K562 (cell line): ENCODE results near the gene DRP2. TPM values are rescaled to one million over a fixed set of nuclear protein-coding genes. Genes with fewer than 3 reads are reported as not detected.

ENCODE experiments used
- ATAC-seq: fragments of 200-7000 bp; cut with Tn5 transposase; 3 replicates; pipeline ENCODE4 v1.9.1; 2020; ENCODE audit warnings: moderate library complexity
- BruUV-seq: library from RNA; stranded (reverse); fragments of 400-500 nt; replicated peaks from 2 replicates; lab custom pipeline; 2021; lab: Mats Ljungman, UMichigan
- CTCF ChIA-PET: fragments of 300-600 bp; formaldehyde crosslinking; extraction: SDS; loops from one replicate; lab custom pipeline; 2021; ENCODE audit warnings: low intra/inter-chr PET ratio; lab: Yijun Ruan, JAX
- POLR2A ChIA-PET: fragments of 300-600, 350-650 bp; sonication (Branson Sonifier 250); formaldehyde crosslinking; extraction: SDS; loops from one replicate; lab custom pipeline; 2021; ENCODE audit warnings: antibody characterized with exemption, inconsistent platforms; lab: Yijun Ruan, JAX
- DNase-seq, 4 experiments: peaks; one replicate each; pipeline versions ENCODE4 v3.0.0 to v3.0.0-alpha.2; 2011 to 2018; ENCODE audit warnings: low spot score in 3 of 4, mixed read lengths in 3 of 4; ENCODE audit errors: extremely low read depth in 1 of 4
- FAIRE-seq: peaks from 2 replicates; lab custom pipeline; 2011; peaks lifted over from hg19 to GRCh38; lab: Jason Lieb, UNC
- H2AFZ ChIP-seq: 2 replicates; pipeline ENCODE4 v1.6.0; 2011; ENCODE audit warnings: low read depth, low read length, control low read depth, inconsistent platforms
- H3K27ac ChIP-seq: fragments of 200-600 bp; 3 replicates; pipeline ENCODE4 v1.8.0; 2011; ENCODE audit warnings: low read depth, mild to moderate bottlenecking, control low read depth, inconsistent platforms, low read length, moderate library complexity, mixed read lengths; ENCODE audit errors: extremely low read depth
- H3K27me3 ChIP-seq, 2 experiments: fragments of 300-600 bp in 1 of 2; 2 replicates in 1 of 2; 3 replicates in 1 of 2; pipeline versions ENCODE4 v1.6.0 to v1.8.0; 2011; ENCODE audit warnings: inconsistent platforms in 2 of 2, low read length in 2 of 2, mild to moderate bottlenecking in 1 of 2, mixed read lengths in 1 of 2, moderate library complexity in 1 of 2; ENCODE audit not compliant: control insufficient read depth in 2 of 2, insufficient read depth in 2 of 2
- H3K36me3 ChIP-seq: fragments of 300-600 bp; 3 replicates; pipeline ENCODE4 v1.8.0; 2011; ENCODE audit warnings: mild to moderate bottlenecking, low read length, inconsistent platforms; ENCODE audit not compliant: control insufficient read depth, insufficient read depth
- H3K4me1 ChIP-seq, 2 experiments: fragments of 200-600 bp in 1 of 2; replicated peaks in 1 of 2; 2 replicates in 1 of 2; 3 replicates in 1 of 2; pipeline versions ENCODE4 v1.5.1 to v1.8.0; 2011; ENCODE audit warnings: inconsistent platforms in 2 of 2, low read length in 2 of 2, mild to moderate bottlenecking in 1 of 2, mixed read lengths in 1 of 2, moderate library complexity in 1 of 2; ENCODE audit not compliant: control insufficient read depth in 2 of 2, insufficient read depth in 2 of 2
- H3K4me2 ChIP-seq: 2 replicates; pipeline ENCODE4 v1.6.1; 2011; ENCODE audit warnings: low read length, control low read depth, inconsistent platforms, mixed read lengths; ENCODE audit not compliant: insufficient read depth
- H3K4me3 ChIP-seq: fragments of 200-600 bp; sonication (generic), shearing (Covaris generic); 2 replicates; pipeline ENCODE4 v1.5.1; 2016; ENCODE audit warnings: control low read depth, inconsistent platforms
- H3K79me2 ChIP-seq: fragments of 200-600 bp; 3 replicates; pipeline ENCODE4 v1.8.0; 2011; ENCODE audit warnings: low read length, inconsistent platforms; ENCODE audit not compliant: control insufficient read depth, insufficient read depth
- H3K9ac ChIP-seq, 2 experiments: 2 replicates each; pipeline versions ENCODE4 v1.6.0 to v1.6.1; 2011; ENCODE audit warnings: low read depth in 2 of 2, low read length in 2 of 2, control low read depth in 1 of 2, inconsistent platforms in 1 of 2, mild to moderate bottlenecking in 1 of 2, mixed read lengths in 1 of 2; ENCODE audit not compliant: insufficient read depth in 1 of 2
- H3K9me1 ChIP-seq: one replicate; pipeline ENCODE4 v1.6.0; 2011; ENCODE audit warnings: inconsistent platforms, mild to moderate bottlenecking, low read length, moderate library complexity; ENCODE audit not compliant: control insufficient read depth, insufficient read depth
- H3K9me3 ChIP-seq: replicated peaks from 2 replicates; pipeline ENCODE4 v1.5.1; 2011; ENCODE audit warnings: low read depth, low read length, inconsistent platforms; ENCODE audit not compliant: control insufficient read depth, insufficient read depth
- H4K20me1 ChIP-seq: replicated peaks from 2 replicates; pipeline ENCODE4 v1.6.1; 2011; ENCODE audit warnings: low read length, inconsistent platforms, mixed read lengths; ENCODE audit not compliant: control insufficient read depth, insufficient read depth
- CC2D1A ChIP-seq: fragments of 450-650 bp; IDR thresholded peaks from 2 replicates; pipeline ENCODE4 v1.6.1; 2017; ENCODE audit warnings: mild to moderate bottlenecking
- CREB1 ChIP-seq, 2 experiments: sonication (generic) in 1 of 2; formaldehyde crosslinking in 1 of 2; IDR thresholded peaks; 2 replicates each; pipeline versions ENCODE4 v1.6.1 to v1.8.0; 2012 to 2022; ENCODE audit warnings: inconsistent platforms in 1 of 2, mild to moderate bottlenecking in 1 of 2, missing genetic modification reagents in 1 of 2, moderate library complexity in 1 of 2
- CTCF ChIP-seq, 3 experiments: IDR thresholded peaks in 2 of 3; conservative IDR thresholded peaks in 1 of 3; 2 replicates each; pipeline ENCODE4 v1.5.1; 2011 to 2012; ENCODE audit warnings: low read length in 3 of 3, mild to moderate bottlenecking in 3 of 3, control low read depth in 2 of 3, improper control_type of control experiment in 1 of 3, inconsistent platforms in 1 of 3, low read depth in 1 of 3, mixed read lengths in 1 of 3, moderate library complexity in 1 of 3; ENCODE audit not compliant: insufficient read depth in 2 of 3
- DEAF1 ChIP-seq: fragments of 450-650 bp; formaldehyde crosslinking; IDR thresholded peaks from 2 replicates; pipeline ENCODE4 v1.4.0; 2020; ENCODE audit warnings: mild to moderate bottlenecking, moderate library complexity
- POLR2AphosphoS2 ChIP-seq: IDR thresholded peaks from 2 replicates; pipeline ENCODE4 v1.6.1; 2012; ENCODE audit warnings: low read length, improper control_type of control experiment
- RAD21 ChIP-seq, 2 experiments: fragments of 250-450 bp in 1 of 2; fragments of 450-650 bp in 1 of 2; sonication (Bioruptor Pico) in 1 of 2; formaldehyde crosslinking in 1 of 2; IDR thresholded peaks in 1 of 2; conservative IDR thresholded peaks in 1 of 2; 2 replicates each; pipeline versions ENCODE4 v1.4.0 to v1.8.0; 2020 to 2022; ENCODE audit warnings: mild to moderate bottlenecking in 2 of 2, moderate library complexity in 1 of 2
- SMC3 ChIP-seq: conservative IDR thresholded peaks from 2 replicates; pipeline ENCODE4 v1.6.1; 2011; ENCODE audit warnings: low read depth, low read length, improper control_type of control experiment; ENCODE audit not compliant: insufficient read depth
- ZNF384 ChIP-seq: IDR thresholded peaks from 2 replicates; pipeline ENCODE4 v1.6.1; 2012; ENCODE audit warnings: low read depth, low read length, improper control_type of control experiment
- WGBS: fragments of 100-300 bp; shearing (Covaris generic); methylation state at CpG from one replicate; pipeline ENCODE4 v1.1.6; 2016; ENCODE audit warnings: low coverage, mixed read lengths; ENCODE audit not compliant: insufficient coverage; ENCODE audit errors: missing lambda C conversion rate; 5-methylcytosine and 5-hydroxymethylcytosine counted together
- in situ Hi-C: fragments of 300-500 bp; cut with MboI; formaldehyde crosslinking; loops from 4 replicates; pipeline ENCODE4 v1.15.0; 2018; ENCODE audit warnings: inconsistent platforms, mixed read lengths
- intact Hi-C: fragments of 100-400 bp; cut with micrococcal nuclease; formaldehyde crosslinking; loops from 2 replicates; pipeline ENCODE4 v1.14.2; 2022
- polyA plus RNA-seq, 8 experiments: library from polyadenylated mRNA; depleted of rRNA in 4 of 8; stranded (reverse) in 5 of 8; unstranded in 3 of 8; fragments of >200 nt; fragmentation: Nextera tagmentation in 2 of 8; fragmentation: Illumina TruSeq in 1 of 8; extraction: Ambion mirVana in 2 of 8; extraction: Trizol in 1 of 8; gene quantifications; 2 replicates each; pipeline versions ENCODE4 v1.2.1 to v1.2.3, GENCODE V29; 2011 to 2014; ENCODE audit warnings: inconsistent platforms in 1 of 8, missing spikeins in 1 of 8
- total RNA-seq, 7 experiments: library from RNA; depleted of rRNA in 6 of 7; stranded (reverse); fragments of >200 nt in 6 of 7; fragmentation: Illumina TruSeq in 2 of 7; extraction: Trizol in 2 of 7; gene quantifications; 2 replicates each; pipeline versions ENCODE4 v1.2.1 to v1.2.3, GENCODE V29; 2011 to 2021; ENCODE audit warnings: low replicate concordance in 1 of 7
- TF ChIP-seq, protein P1 (sequence below), 2 experiments: fragments of 450-650 bp; formaldehyde crosslinking in 1 of 2; IDR thresholded peaks; 2 replicates each; pipeline versions ENCODE4 v1.4.0 to v1.6.1; 2014 to 2020; ENCODE audit warnings: mild to moderate bottlenecking in 2 of 2, borderline replicate concordance in 1 of 2, low read depth in 1 of 2

DRP2 gene
- total and polyA plus RNA-seq, 9 of the 15 experiments (the other 6 are each of a cell fraction or from before 2014, with no cell fraction given): 0.01 to 0.30 (median 0.15) TPM

DNA sequence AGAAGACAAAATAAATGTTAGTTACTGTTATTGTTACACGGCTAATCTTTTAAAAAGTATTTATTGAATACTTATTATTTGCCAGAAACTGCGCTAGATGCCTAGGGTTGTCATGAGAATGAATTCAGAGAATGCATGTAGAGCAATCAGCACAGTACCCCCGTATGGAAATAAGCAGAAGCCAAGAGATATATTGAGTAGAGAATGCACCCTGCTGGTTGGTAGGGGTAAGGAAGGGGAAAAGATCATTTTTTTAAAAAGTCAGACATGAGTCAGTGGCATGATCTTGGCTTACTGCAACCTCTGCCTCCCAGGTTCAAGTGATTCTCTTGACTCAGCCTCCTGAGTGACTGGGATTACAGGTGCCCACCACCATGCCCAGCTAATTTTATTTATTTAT is 13.1 kb upstream of the DRP2 start:
- FAIRE-seq (no peak), DNase-seq (peak; percentile 19 to 51 (median 32)), ATAC-seq (peak; percentile 94)
- CTCF ChIA-PET: interaction anchor here (1.2 to 1.5 kb wide), 2 partner anchors 311 to 437 kb away, joined by 4 to 7 read pairs; no protein-coding TSS in a partner anchor
- Histone ChIP-seq H3K9me3 (no peaks in the 10 kb centered on the region), H3K9me1 (no peaks in the 10 kb centered on the region), H3K27ac (no peak overlapping the region), H3K27me3 (no peaks in the 10 kb centered on the region), H3K79me2 (no peaks in the 10 kb centered on the region), H3K36me3 (no peaks in the 10 kb centered on the region), H4K20me1 (no peaks in the 10 kb centered on the region; the same call in 1 of the 2 replicates), H3K4me3 (no peak overlapping the region), H3K4me1 (no peaks in the 10 kb centered on the region), H3K9ac (no peak overlapping the region), H3K4me2 (no peak overlapping the region), H2AFZ (no peak overlapping the region)
- WGBS: 0% methylated on average over 3 of the region's 3 CpGs
- intact Hi-C loops (loop anchor here (1.0 kb wide), 2 partner anchors 311 to 521 kb away; no protein-coding TSS in a partner anchor), in situ Hi-C loops (loop anchor here (10.0 kb wide), 1 partner anchor 312 kb away; no protein-coding TSS in a partner anchor)
- POLR2A ChIA-PET: no interaction called here
- BruUV-seq: no TSS peak
- TF ChIP-seq DEAF1 (CRISPR knock-in tag) (0 out of 2 replicates have a peak, but pooled peaks have one; percentile 27), ZNF384 (peak; percentile 79), CTCF (IDR thresholded peaks at IDR 0.05 in 2 of 3, conservative IDR thresholded peaks at IDR 0.05 in 1 of 3; ENCODE audit: insufficient read depth in 2 of 3, low read depth in 1 of 3, low read length in 3 of 3) (peak; percentile 48 to 79 (median 64); a peak in 5 of 6 replicates), POLR2AphosphoS2 (no peak), SMC3 (peak; percentile 59), CC2D1A (peak; percentile 29; the same call in 1 of the 2 replicates), RAD21 (CRISPR knock-in tag; conservative IDR thresholded peaks at IDR 0.05 in 1 of 2, IDR thresholded peaks at IDR 0.05 in 1 of 2) (peak; percentile 56 to 83), CREB1 (IDR thresholded peaks at IDR 0.05) (no peak), CREB1 (CRISPR knock-in tag; IDR thresholded peaks at IDR 0.05) (no peak)
- TF ChIP-seq, protein P1, sequence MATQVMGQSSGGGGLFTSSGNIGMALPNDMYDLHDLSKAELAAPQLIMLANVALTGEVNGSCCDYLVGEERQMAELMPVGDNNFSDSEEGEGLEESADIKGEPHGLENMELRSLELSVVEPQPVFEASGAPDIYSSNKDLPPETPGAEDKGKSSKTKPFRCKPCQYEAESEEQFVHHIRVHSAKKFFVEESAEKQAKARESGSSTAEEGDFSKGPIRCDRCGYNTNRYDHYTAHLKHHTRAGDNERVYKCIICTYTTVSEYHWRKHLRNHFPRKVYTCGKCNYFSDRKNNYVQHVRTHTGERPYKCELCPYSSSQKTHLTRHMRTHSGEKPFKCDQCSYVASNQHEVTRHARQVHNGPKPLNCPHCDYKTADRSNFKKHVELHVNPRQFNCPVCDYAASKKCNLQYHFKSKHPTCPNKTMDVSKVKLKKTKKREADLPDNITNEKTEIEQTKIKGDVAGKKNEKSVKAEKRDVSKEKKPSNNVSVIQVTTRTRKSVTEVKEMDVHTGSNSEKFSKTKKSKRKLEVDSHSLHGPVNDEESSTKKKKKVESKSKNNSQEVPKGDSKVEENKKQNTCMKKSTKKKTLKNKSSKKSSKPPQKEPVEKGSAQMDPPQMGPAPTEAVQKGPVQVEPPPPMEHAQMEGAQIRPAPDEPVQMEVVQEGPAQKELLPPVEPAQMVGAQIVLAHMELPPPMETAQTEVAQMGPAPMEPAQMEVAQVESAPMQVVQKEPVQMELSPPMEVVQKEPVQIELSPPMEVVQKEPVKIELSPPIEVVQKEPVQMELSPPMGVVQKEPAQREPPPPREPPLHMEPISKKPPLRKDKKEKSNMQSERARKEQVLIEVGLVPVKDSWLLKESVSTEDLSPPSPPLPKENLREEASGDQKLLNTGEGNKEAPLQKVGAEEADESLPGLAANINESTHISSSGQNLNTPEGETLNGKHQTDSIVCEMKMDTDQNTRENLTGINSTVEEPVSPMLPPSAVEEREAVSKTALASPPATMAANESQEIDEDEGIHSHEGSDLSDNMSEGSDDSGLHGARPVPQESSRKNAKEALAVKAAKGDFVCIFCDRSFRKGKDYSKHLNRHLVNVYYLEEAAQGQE (IDR thresholded peaks at IDR 0.05; ENCODE audit: borderline replicate concordance): peak; percentile 57; the same call in 1 of the 2 replicates
- TF ChIP-seq, protein P1 (CRISPR knock-in tag; IDR thresholded peaks at IDR 0.05; ENCODE audit: low read depth): no peak
